K562 (cell line): ENCODE measurements around the gene BMF. TPM values are rescaled to one million over a fixed set of nuclear protein-coding genes. Genes with fewer than 3 reads are reported as not detected.

Experiments used
- MLLT1 ChIP-seq, 2 experiments: fragments of 450-650 bp; IDR thresholded peaks; 2 replicates each; pipeline ENCODE4 v1.6.1; 2016
- NFE2 ChIP-seq: IDR thresholded peaks from 2 replicates; pipeline ENCODE4 v1.6.1; 2014; ENCODE audit warnings: antibody characterized with exemption, low read depth
- WHSC1 ChIP-seq: IDR thresholded peaks from one replicate; pipeline ENCODE4 v1.6.1; 2012; ENCODE audit warnings: low read length, control low read depth, inconsistent platforms
- ZBTB34 ChIP-seq: fragments of 250-450 bp; sonication (Bioruptor Pico); IDR thresholded peaks from 2 replicates; pipeline ENCODE4 v1.8.0; 2021; ENCODE audit warnings: mild to moderate bottlenecking, moderate library complexity
- ZBTB40 ChIP-seq, 2 experiments: fragments of 450-650 bp in 1 of 2; sonication (generic) in 1 of 2; formaldehyde crosslinking in 1 of 2; IDR thresholded peaks; 2 replicates each; pipeline versions ENCODE4 v1.7.1 to v1.9.0; 2016 to 2022; ENCODE audit warnings: inconsistent platforms in 1 of 2, mild to moderate bottlenecking in 1 of 2, missing genetic modification reagents in 1 of 2
- ZBTB9 ChIP-seq: fragments of 450-650 bp; formaldehyde crosslinking; IDR thresholded peaks from 2 replicates; pipeline ENCODE4 v1.4.0; 2020; ENCODE audit warnings: mild to moderate bottlenecking, moderate library complexity
- polyA plus RNA-seq, 8 experiments: library from polyadenylated mRNA; depleted of rRNA in 4 of 8; stranded (reverse) in 5 of 8; unstranded in 3 of 8; fragments of >200 nt; fragmentation: Nextera tagmentation in 2 of 8; fragmentation: Illumina TruSeq in 1 of 8; extraction: Ambion mirVana in 2 of 8; extraction: Trizol in 1 of 8; gene quantifications; 2 replicates each; pipeline versions ENCODE4 v1.2.1 to v1.2.3, GENCODE V29; 2011 to 2014; ENCODE audit warnings: inconsistent platforms in 1 of 8, missing spikeins in 1 of 8
- total RNA-seq, 7 experiments: library from RNA; depleted of rRNA in 6 of 7; stranded (reverse); fragments of >200 nt in 6 of 7; fragmentation: Illumina TruSeq in 2 of 7; extraction: Trizol in 2 of 7; gene quantifications; 2 replicates each; pipeline versions ENCODE4 v1.2.1 to v1.2.3, GENCODE V29; 2011 to 2021; ENCODE audit warnings: low replicate concordance in 1 of 7

The BMF gene
- total and polyA plus RNA-seq, 9 of the 15 experiments (the other 6 are each of a cell fraction or from before 2014, with no cell fraction given): 0.25 to 0.91 (median 0.59) TPM; not detected in 2

GRCh38 chr15:40112789-40113188, 4.1 kb upstream of the BMF start (continued):
- TF ChIP-seq ZBTB40 (IDR thresholded peaks at IDR 0.05) (no peak), ZBTB40 (CRISPR knock-in tag; IDR thresholded peaks at IDR 0.05) (no peak), ZBTB9 (CRISPR knock-in tag) (no peak), WHSC1 (no peak), NFE2 (no peak), MLLT1 (IDR thresholded peaks at IDR 0.05) (no peak), ZBTB34 (CRISPR knock-in tag) (no peak)
